Erythroblast (primary cell): ENCODE data around the gene SCN10A.

Source experiments
- GATA1 ChIP-seq: IDR thresholded peaks from 2 replicates; pipeline ENCODE4 v1.6.1; 2011; ENCODE audit warnings: low read depth, mild to moderate bottlenecking, control low read depth, low read length, moderate library complexity
- POLR2A ChIP-seq: IDR thresholded peaks from 2 replicates; pipeline ENCODE4 v1.6.1; 2011; ENCODE audit warnings: mild to moderate bottlenecking, low read length

GRCh38 chr3:38649500-38650247 is 166.3 kb downstream of the SCN10A start, which contains the start of gene SCN5A:
- TF ChIP-seq POLR2A (no peak), GATA1 (no peak)
